K562 (cell line): ENCODE data around the gene MSH3. TPM values are rescaled to one million over a fixed set of nuclear protein-coding genes. Genes with fewer than 3 reads are reported as not detected.

Experiments
- ATAC-seq: fragments of 200-7000 bp; cut with Tn5 transposase; 3 replicates; pipeline ENCODE4 v1.9.1; 2020; ENCODE audit warnings: moderate library complexity
- BruUV-seq: library from RNA; stranded (reverse); fragments of 400-500 nt; replicated peaks from 2 replicates; lab custom pipeline; 2021; lab: Mats Ljungman, UMichigan
- CTCF ChIA-PET: fragments of 300-600 bp; formaldehyde crosslinking; extraction: SDS; loops from one replicate; lab custom pipeline; 2021; ENCODE audit warnings: low intra/inter-chr PET ratio; lab: Yijun Ruan, JAX
- POLR2A ChIA-PET: fragments of 300-600, 350-650 bp; sonication (Branson Sonifier 250); formaldehyde crosslinking; extraction: SDS; loops from one replicate; lab custom pipeline; 2021; ENCODE audit warnings: antibody characterized with exemption, inconsistent platforms; lab: Yijun Ruan, JAX
- DNase-seq, 4 experiments: peaks; one replicate each; pipeline versions ENCODE4 v3.0.0 to v3.0.0-alpha.2; 2011 to 2018; ENCODE audit warnings: low spot score in 3 of 4, mixed read lengths in 3 of 4; ENCODE audit errors: extremely low read depth in 1 of 4
- FAIRE-seq: peaks from 2 replicates; lab custom pipeline; 2011; peaks lifted over from hg19 to GRCh38; lab: Jason Lieb, UNC
- H2AFZ ChIP-seq: 2 replicates; pipeline ENCODE4 v1.6.0; 2011; ENCODE audit warnings: low read depth, low read length, control low read depth, inconsistent platforms
- H3K27ac ChIP-seq: fragments of 200-600 bp; 3 replicates; pipeline ENCODE4 v1.8.0; 2011; ENCODE audit warnings: low read depth, mild to moderate bottlenecking, control low read depth, inconsistent platforms, low read length, moderate library complexity, mixed read lengths; ENCODE audit errors: extremely low read depth
- H3K27me3 ChIP-seq, 2 experiments: fragments of 300-600 bp in 1 of 2; 2 replicates in 1 of 2; 3 replicates in 1 of 2; pipeline versions ENCODE4 v1.6.0 to v1.8.0; 2011; ENCODE audit warnings: inconsistent platforms in 2 of 2, low read length in 2 of 2, mild to moderate bottlenecking in 1 of 2, mixed read lengths in 1 of 2, moderate library complexity in 1 of 2; ENCODE audit not compliant: control insufficient read depth in 2 of 2, insufficient read depth in 2 of 2
- H3K36me3 ChIP-seq: fragments of 300-600 bp; 3 replicates; pipeline ENCODE4 v1.8.0; 2011; ENCODE audit warnings: mild to moderate bottlenecking, low read length, inconsistent platforms; ENCODE audit not compliant: control insufficient read depth, insufficient read depth
- H3K4me1 ChIP-seq, 2 experiments: fragments of 200-600 bp in 1 of 2; replicated peaks in 1 of 2; 2 replicates in 1 of 2; 3 replicates in 1 of 2; pipeline versions ENCODE4 v1.5.1 to v1.8.0; 2011; ENCODE audit warnings: inconsistent platforms in 2 of 2, low read length in 2 of 2, mild to moderate bottlenecking in 1 of 2, mixed read lengths in 1 of 2, moderate library complexity in 1 of 2; ENCODE audit not compliant: control insufficient read depth in 2 of 2, insufficient read depth in 2 of 2
- H3K4me2 ChIP-seq: 2 replicates; pipeline ENCODE4 v1.6.1; 2011; ENCODE audit warnings: low read length, control low read depth, inconsistent platforms, mixed read lengths; ENCODE audit not compliant: insufficient read depth
- H3K4me3 ChIP-seq: fragments of 200-600 bp; sonication (generic), shearing (Covaris generic); 2 replicates; pipeline ENCODE4 v1.5.1; 2016; ENCODE audit warnings: control low read depth, inconsistent platforms
- H3K79me2 ChIP-seq: fragments of 200-600 bp; 3 replicates; pipeline ENCODE4 v1.8.0; 2011; ENCODE audit warnings: low read length, inconsistent platforms; ENCODE audit not compliant: control insufficient read depth, insufficient read depth
- H3K9ac ChIP-seq, 2 experiments: 2 replicates each; pipeline versions ENCODE4 v1.6.0 to v1.6.1; 2011; ENCODE audit warnings: low read depth in 2 of 2, low read length in 2 of 2, control low read depth in 1 of 2, inconsistent platforms in 1 of 2, mild to moderate bottlenecking in 1 of 2, mixed read lengths in 1 of 2; ENCODE audit not compliant: insufficient read depth in 1 of 2
- H3K9me1 ChIP-seq: one replicate; pipeline ENCODE4 v1.6.0; 2011; ENCODE audit warnings: inconsistent platforms, mild to moderate bottlenecking, low read length, moderate library complexity; ENCODE audit not compliant: control insufficient read depth, insufficient read depth
- H3K9me3 ChIP-seq: replicated peaks from 2 replicates; pipeline ENCODE4 v1.5.1; 2011; ENCODE audit warnings: low read depth, low read length, inconsistent platforms; ENCODE audit not compliant: control insufficient read depth, insufficient read depth
- H4K20me1 ChIP-seq: replicated peaks from 2 replicates; pipeline ENCODE4 v1.6.1; 2011; ENCODE audit warnings: low read length, inconsistent platforms, mixed read lengths; ENCODE audit not compliant: control insufficient read depth, insufficient read depth
- ARHGAP35 ChIP-seq: fragments of 450-650 bp; IDR thresholded peaks from 2 replicates; pipeline ENCODE4 v1.6.1; 2018; ENCODE audit not compliant: partially characterized antibody
- ATF1 ChIP-seq, 2 experiments: fragments of 450-650 bp in 1 of 2; IDR thresholded peaks; 2 replicates each; pipeline ENCODE4 v1.6.1; 2016; ENCODE audit warnings: missing compliant biosample characterization in 1 of 2, missing genetic modification characterization in 1 of 2
- CXXC5 ChIP-seq: fragments of 250-450 bp; sonication (Bioruptor Pico); IDR thresholded peaks from 2 replicates; pipeline ENCODE4 v1.8.0; 2022; ENCODE audit warnings: inconsistent platforms, mild to moderate bottlenecking, moderate library complexity
- ERF ChIP-seq: fragments of 450-650 bp; formaldehyde crosslinking; IDR thresholded peaks from 2 replicates; pipeline ENCODE4 v1.4.0; 2020; ENCODE audit warnings: mild to moderate bottlenecking, mixed read lengths
- FOXA3 ChIP-seq, 2 experiments: fragments of 450-650 bp in 1 of 2; sonication (generic) in 1 of 2; formaldehyde crosslinking; IDR thresholded peaks in 1 of 2; conservative IDR thresholded peaks in 1 of 2; 2 replicates each; pipeline versions ENCODE4 v1.4.0 to v1.8.0; 2020 to 2022; ENCODE audit warnings: mild to moderate bottlenecking in 2 of 2, missing genetic modification reagents in 1 of 2
- FOXO4 ChIP-seq: fragments of 450-650 bp; formaldehyde crosslinking; IDR thresholded peaks from 2 replicates; pipeline ENCODE4 v1.4.0; 2020; ENCODE audit warnings: mild to moderate bottlenecking, moderate library complexity
- FOXP1 ChIP-seq: sonication (generic); formaldehyde crosslinking; IDR thresholded peaks from 2 replicates; pipeline ENCODE4 v1.8.0; 2022; ENCODE audit warnings: mild to moderate bottlenecking, missing genetic modification reagents
- KDM5B ChIP-seq: fragments of 200-600 bp; sonication (generic); IDR thresholded peaks from 2 replicates; pipeline ENCODE4 v1.6.1; 2012; ENCODE audit warnings: low read depth, mild to moderate bottlenecking, moderate library complexity, low read length, control low read depth, inconsistent platforms; ENCODE audit not compliant: insufficient replicate concordance
- MTA2 ChIP-seq: fragments of 450-650 bp; IDR thresholded peaks from 2 replicates; pipeline ENCODE4 v1.6.1; 2016; ENCODE audit warnings: low read depth
- NR3C1 ChIP-seq: sonication (generic); formaldehyde crosslinking; IDR thresholded peaks from 2 replicates; pipeline ENCODE4 v1.8.1; 2022; ENCODE audit warnings: missing genetic modification reagents
- SAFB2 ChIP-seq: fragments of 200-400 bp; formaldehyde crosslinking; IDR thresholded peaks from 2 replicates; pipeline ENCODE4 v1.6.1; 2018; ENCODE audit warnings: borderline replicate concordance, low read length, low read depth, moderate library complexity; ENCODE audit not compliant: severe bottlenecking
- TRIM24 ChIP-seq, 2 experiments: fragments of 450-650 bp; IDR thresholded peaks; 2 replicates each; pipeline ENCODE4 v1.6.1; 2016
- ZBTB2 ChIP-seq: fragments of 450-650 bp; IDR thresholded peaks from 2 replicates; pipeline ENCODE4 v1.6.1; 2016; ENCODE audit warnings: antibody characterized with exemption
- ZNF449 ChIP-seq: fragments of 250-450 bp; sonication (Bioruptor Pico); IDR thresholded peaks from 2 replicates; pipeline ENCODE4 v1.8.0; 2022; ENCODE audit warnings: moderate library complexity, mild to moderate bottlenecking, inconsistent platforms
- ZNF830 ChIP-seq: fragments of 250-450 bp; sonication (Bioruptor Pico); IDR thresholded peaks from 2 replicates; pipeline ENCODE4 v1.5.0; 2021; ENCODE audit warnings: mild to moderate bottlenecking
- WGBS: fragments of 100-300 bp; shearing (Covaris generic); methylation state at CpG from one replicate; pipeline ENCODE4 v1.1.6; 2016; ENCODE audit warnings: low coverage, mixed read lengths; ENCODE audit not compliant: insufficient coverage; ENCODE audit errors: missing lambda C conversion rate; 5-methylcytosine and 5-hydroxymethylcytosine counted together
- in situ Hi-C: fragments of 300-500 bp; cut with MboI; formaldehyde crosslinking; loops from 4 replicates; pipeline ENCODE4 v1.15.0; 2018; ENCODE audit warnings: inconsistent platforms, mixed read lengths
- intact Hi-C: fragments of 100-400 bp; cut with micrococcal nuclease; formaldehyde crosslinking; loops from 2 replicates; pipeline ENCODE4 v1.14.2; 2022
- polyA plus RNA-seq, 8 experiments: library from polyadenylated mRNA; depleted of rRNA in 4 of 8; stranded (reverse) in 5 of 8; unstranded in 3 of 8; fragments of >200 nt; fragmentation: Nextera tagmentation in 2 of 8; fragmentation: Illumina TruSeq in 1 of 8; extraction: Ambion mirVana in 2 of 8; extraction: Trizol in 1 of 8; gene quantifications; 2 replicates each; pipeline versions ENCODE4 v1.2.1 to v1.2.3, GENCODE V29; 2011 to 2014; ENCODE audit warnings: inconsistent platforms in 1 of 8, missing spikeins in 1 of 8
- total RNA-seq, 7 experiments: library from RNA; depleted of rRNA in 6 of 7; stranded (reverse); fragments of >200 nt in 6 of 7; fragmentation: Illumina TruSeq in 2 of 7; extraction: Trizol in 2 of 7; gene quantifications; 2 replicates each; pipeline versions ENCODE4 v1.2.1 to v1.2.3, GENCODE V29; 2011 to 2021; ENCODE audit warnings: low replicate concordance in 1 of 7

The MSH3 gene
- total and polyA plus RNA-seq, 9 of the 15 experiments (the other 6 are each of a cell fraction or from before 2014, with no cell fraction given), result 3.9 to 17.2 (median 13.2) TPM

GRCh38 chr5:80712919-80713318 lies 58.5 kb downstream of the MSH3 start:
- intact Hi-C loops, result loop anchor here (1.0 kb wide), 2 partner anchors 395 to 452 kb away; no protein-coding TSS in a partner anchor
- H3K27ac ChIP-seq, result no peak overlapping the region
- no peaks in the 10 kb centered on the region for H3K27me3 ChIP-seq
- CTCF ChIA-PET, result interaction anchor here (0.7 kb wide), 1 partner anchor 483 kb away, joined by 3 read pairs; no protein-coding TSS in a partner anchor
- FAIRE-seq (no peak), DNase-seq (no peak), ATAC-seq (no peak)
- H2AFZ ChIP-seq, result no peak overlapping the region
- H3K36me3 ChIP-seq, result peaks cover 20% of the 10 kb centered on the region
- POLR2A ChIA-PET, result no interaction called here
- H3K4me1 ChIP-seq, result no peaks in the 10 kb centered on the region
- WGBS, result 43% methylated on average over 2 of the region's 2 CpGs
- in situ Hi-C loops, result no loop called here
- TF ChIP-seq ARHGAP35 (no peak), ERF (CRISPR knock-in tag) (no peak), FOXP1 (CRISPR knock-in tag) (no peak), CXXC5 (CRISPR knock-in tag) (no peak), SAFB2 (no peak), ZBTB2 (no peak), TRIM24 (IDR thresholded peaks at IDR 0.05) (no peak), ATF1 (CRISPR knock-in tag; IDR thresholded peaks at IDR 0.05) (no peak), ATF1 (tag; IDR thresholded peaks at IDR 0.05) (no peak), FOXO4 (CRISPR knock-in tag) (no peak), ZNF449 (no peak), MTA2 (no peak), ZNF830 (CRISPR knock-in tag) (no peak), NR3C1 (CRISPR knock-in tag) (no peak), FOXA3 (CRISPR knock-in tag; conservative IDR thresholded peaks at IDR 0.05 in 1 of 2, IDR thresholded peaks at IDR 0.05 in 1 of 2) (no peak), KDM5B (no peak)
- BruUV-seq, result no TSS peak
- H3K4me2 ChIP-seq, result no peak overlapping the region
- no peaks in the 10 kb centered on the region for H3K9me3 ChIP-seq
- no peak overlapping the region for H3K9ac ChIP-seq
- no peak overlapping the region for H3K4me3 ChIP-seq
- no peaks in the 10 kb centered on the region for H4K20me1 ChIP-seq
- H3K9me1 ChIP-seq, result no peaks in the 10 kb centered on the region
- H3K79me2 ChIP-seq, result no peaks in the 10 kb centered on the region
